K562 (cell line): ENCODE results near the gene LASP1. TPM values are rescaled to one million over a fixed set of nuclear protein-coding genes. Genes with fewer than 3 reads are reported as not detected.

ENCODE experiments used
- ATAC-seq: fragments of 200-7000 bp; cut with Tn5 transposase; 3 replicates; pipeline ENCODE4 v1.9.1; 2020; ENCODE audit warnings: moderate library complexity
- Bru-seq: library from RNA; stranded (reverse); fragments of 400-500 nt; gene quantifications from one replicate; lab custom pipeline; 2021; lab: Mats Ljungman, UMichigan
- BruChase-seq, 2 experiments: library from RNA; stranded (reverse); fragments of 400-500 nt; gene quantifications; one replicate each; lab custom pipeline; 2021; lab: Mats Ljungman, UMichigan
- BruUV-seq: library from RNA; stranded (reverse); fragments of 400-500 nt; replicated peaks from 2 replicates; lab custom pipeline; 2021; lab: Mats Ljungman, UMichigan
- CTCF ChIA-PET: fragments of 300-600 bp; formaldehyde crosslinking; extraction: SDS; loops from one replicate; lab custom pipeline; 2021; ENCODE audit warnings: low intra/inter-chr PET ratio; lab: Yijun Ruan, JAX
- POLR2A ChIA-PET: fragments of 300-600, 350-650 bp; sonication (Branson Sonifier 250); formaldehyde crosslinking; extraction: SDS; loops from one replicate; lab custom pipeline; 2021; ENCODE audit warnings: antibody characterized with exemption, inconsistent platforms; lab: Yijun Ruan, JAX
- DNase-seq, 4 experiments: peaks; one replicate each; pipeline versions ENCODE4 v3.0.0 to v3.0.0-alpha.2; 2011 to 2018; ENCODE audit warnings: low spot score in 3 of 4, mixed read lengths in 3 of 4; ENCODE audit errors: extremely low read depth in 1 of 4
- FAIRE-seq: peaks from 2 replicates; lab custom pipeline; 2011; peaks lifted over from hg19 to GRCh38; lab: Jason Lieb, UNC
- H2AFZ ChIP-seq: 2 replicates; pipeline ENCODE4 v1.6.0; 2011; ENCODE audit warnings: low read depth, low read length, control low read depth, inconsistent platforms
- H3K27ac ChIP-seq: fragments of 200-600 bp; 3 replicates; pipeline ENCODE4 v1.8.0; 2011; ENCODE audit warnings: low read depth, mild to moderate bottlenecking, control low read depth, inconsistent platforms, low read length, moderate library complexity, mixed read lengths; ENCODE audit errors: extremely low read depth
- H3K27me3 ChIP-seq, 2 experiments: fragments of 300-600 bp in 1 of 2; 2 replicates in 1 of 2; 3 replicates in 1 of 2; pipeline versions ENCODE4 v1.6.0 to v1.8.0; 2011; ENCODE audit warnings: inconsistent platforms in 2 of 2, low read length in 2 of 2, mild to moderate bottlenecking in 1 of 2, mixed read lengths in 1 of 2, moderate library complexity in 1 of 2; ENCODE audit not compliant: control insufficient read depth in 2 of 2, insufficient read depth in 2 of 2
- H3K36me3 ChIP-seq: fragments of 300-600 bp; 3 replicates; pipeline ENCODE4 v1.8.0; 2011; ENCODE audit warnings: mild to moderate bottlenecking, low read length, inconsistent platforms; ENCODE audit not compliant: control insufficient read depth, insufficient read depth
- H3K4me1 ChIP-seq, 2 experiments: fragments of 200-600 bp in 1 of 2; replicated peaks in 1 of 2; 2 replicates in 1 of 2; 3 replicates in 1 of 2; pipeline versions ENCODE4 v1.5.1 to v1.8.0; 2011; ENCODE audit warnings: inconsistent platforms in 2 of 2, low read length in 2 of 2, mild to moderate bottlenecking in 1 of 2, mixed read lengths in 1 of 2, moderate library complexity in 1 of 2; ENCODE audit not compliant: control insufficient read depth in 2 of 2, insufficient read depth in 2 of 2
- H3K4me2 ChIP-seq: 2 replicates; pipeline ENCODE4 v1.6.1; 2011; ENCODE audit warnings: low read length, control low read depth, inconsistent platforms, mixed read lengths; ENCODE audit not compliant: insufficient read depth
- H3K4me3 ChIP-seq: fragments of 200-600 bp; sonication (generic), shearing (Covaris generic); 2 replicates; pipeline ENCODE4 v1.5.1; 2016; ENCODE audit warnings: control low read depth, inconsistent platforms
- H3K79me2 ChIP-seq: fragments of 200-600 bp; 3 replicates; pipeline ENCODE4 v1.8.0; 2011; ENCODE audit warnings: low read length, inconsistent platforms; ENCODE audit not compliant: control insufficient read depth, insufficient read depth
- H3K9ac ChIP-seq, 2 experiments: 2 replicates each; pipeline versions ENCODE4 v1.6.0 to v1.6.1; 2011; ENCODE audit warnings: low read depth in 2 of 2, low read length in 2 of 2, control low read depth in 1 of 2, inconsistent platforms in 1 of 2, mild to moderate bottlenecking in 1 of 2, mixed read lengths in 1 of 2; ENCODE audit not compliant: insufficient read depth in 1 of 2
- H3K9me1 ChIP-seq: one replicate; pipeline ENCODE4 v1.6.0; 2011; ENCODE audit warnings: inconsistent platforms, mild to moderate bottlenecking, low read length, moderate library complexity; ENCODE audit not compliant: control insufficient read depth, insufficient read depth
- H3K9me3 ChIP-seq: replicated peaks from 2 replicates; pipeline ENCODE4 v1.5.1; 2011; ENCODE audit warnings: low read depth, low read length, inconsistent platforms; ENCODE audit not compliant: control insufficient read depth, insufficient read depth
- H4K20me1 ChIP-seq: replicated peaks from 2 replicates; pipeline ENCODE4 v1.6.1; 2011; ENCODE audit warnings: low read length, inconsistent platforms, mixed read lengths; ENCODE audit not compliant: control insufficient read depth, insufficient read depth
- BCOR ChIP-seq: fragments of 450-650 bp; IDR thresholded peaks from 2 replicates; pipeline ENCODE4 v1.6.1; 2016
- BRCA1 ChIP-seq, 2 experiments: fragments of 450-650 bp in 1 of 2; sonication (generic) in 1 of 2; formaldehyde crosslinking in 1 of 2; IDR thresholded peaks; 2 replicates each; pipeline versions ENCODE4 v1.5.0 to v1.6.1; 2017 to 2020; ENCODE audit warnings: mild to moderate bottlenecking in 1 of 2, missing genetic modification reagents in 1 of 2
- FOXA1 ChIP-seq: fragments of 450-650 bp; IDR thresholded peaks from 2 replicates; pipeline ENCODE4 v1.6.1; 2016; ENCODE audit warnings: mild to moderate bottlenecking, borderline replicate concordance
- HNRNPUL1 ChIP-seq: fragments of 200-400 bp; formaldehyde crosslinking; IDR thresholded peaks from 2 replicates; pipeline ENCODE4 v1.6.1; 2017; ENCODE audit warnings: low read length
- ID3 ChIP-seq, 2 experiments: fragments of 250-450 bp in 1 of 2; fragments of 450-650 bp in 1 of 2; sonication (Bioruptor Pico) in 1 of 2; IDR thresholded peaks; 2 replicates each; pipeline versions ENCODE4 v1.6.1 to v1.8.0; 2016 to 2021; ENCODE audit warnings: mild to moderate bottlenecking in 2 of 2, moderate library complexity in 2 of 2, missing compliant biosample characterization in 1 of 2, missing genetic modification characterization in 1 of 2
- MNT ChIP-seq, 2 experiments: fragments of 450-650 bp; conservative IDR thresholded peaks; 2 replicates each; pipeline ENCODE4 v1.6.1; 2017; ENCODE audit warnings: mild to moderate bottlenecking in 2 of 2, moderate library complexity in 2 of 2
- RB1 ChIP-seq: fragments of 450-650 bp; IDR thresholded peaks from 2 replicates; pipeline ENCODE4 v1.6.1; 2017; ENCODE audit warnings: low read depth, mild to moderate bottlenecking
- SMARCE1 ChIP-seq: fragments of 450-650 bp; IDR thresholded peaks from 2 replicates; pipeline ENCODE4 v1.7.1; 2016; ENCODE audit warnings: mild to moderate bottlenecking
- STAT5B ChIP-seq: fragments of 250-450 bp; sonication (Bioruptor Pico); IDR thresholded peaks from 2 replicates; pipeline ENCODE4 v1.8.0; 2021; ENCODE audit warnings: mild to moderate bottlenecking, inconsistent platforms
- ZEB2 ChIP-seq: fragments of 450-650 bp; IDR thresholded peaks from 2 replicates; pipeline ENCODE4 v1.6.1; 2016
- ZKSCAN8 ChIP-seq: fragments of 200-800 bp; sonication (Bioruptor generic); IDR thresholded peaks from 2 replicates; pipeline ENCODE4 v1.6.1; 2016; ENCODE audit warnings: missing genetic modification characterization, missing compliant biosample characterization
- ZNF224 ChIP-seq: sonication (generic); formaldehyde crosslinking; IDR thresholded peaks from 2 replicates; pipeline ENCODE4 v1.8.0; 2022; ENCODE audit warnings: mild to moderate bottlenecking, missing genetic modification reagents
- WGBS: fragments of 100-300 bp; shearing (Covaris generic); methylation state at CpG from one replicate; pipeline ENCODE4 v1.1.6; 2016; ENCODE audit warnings: low coverage, mixed read lengths; ENCODE audit not compliant: insufficient coverage; ENCODE audit errors: missing lambda C conversion rate; 5-methylcytosine and 5-hydroxymethylcytosine counted together
- in situ Hi-C: fragments of 300-500 bp; cut with MboI; formaldehyde crosslinking; loops from 4 replicates; pipeline ENCODE4 v1.15.0; 2018; ENCODE audit warnings: inconsistent platforms, mixed read lengths
- intact Hi-C: fragments of 100-400 bp; cut with micrococcal nuclease; formaldehyde crosslinking; loops from 2 replicates; pipeline ENCODE4 v1.14.2; 2022
- long read RNA-seq, 3 experiments: library from polyadenylated mRNA in 2 of 3; library from RNA in 1 of 3; unstranded in 2 of 3; stranded (forward) in 1 of 3; transcript quantifications; one replicate each; pipeline ENCODE4 v2.0.0, GENCODE V29; 2019 to 2022
- polyA minus RNA-seq, 3 experiments: library from RNA; depleted of rRNA, polyadenylated mRNA; stranded (reverse); fragments of >200 nt; gene quantifications; 2 replicates each; pipeline ENCODE4 v1.2.3, GENCODE V29; 2011
- polyA plus RNA-seq, 8 experiments: library from polyadenylated mRNA; depleted of rRNA in 4 of 8; stranded (reverse) in 5 of 8; unstranded in 3 of 8; fragments of >200 nt; fragmentation: Nextera tagmentation in 2 of 8; fragmentation: Illumina TruSeq in 1 of 8; extraction: Ambion mirVana in 2 of 8; extraction: Trizol in 1 of 8; gene quantifications; 2 replicates each; pipeline versions ENCODE4 v1.2.1 to v1.2.3, GENCODE V29; 2011 to 2014; ENCODE audit warnings: inconsistent platforms in 1 of 8, missing spikeins in 1 of 8
- total RNA-seq, 7 experiments: library from RNA; depleted of rRNA in 6 of 7; stranded (reverse); fragments of >200 nt in 6 of 7; fragmentation: Illumina TruSeq in 2 of 7; extraction: Trizol in 2 of 7; gene quantifications; 2 replicates each; pipeline versions ENCODE4 v1.2.1 to v1.2.3, GENCODE V29; 2011 to 2021; ENCODE audit warnings: low replicate concordance in 1 of 7
- TF ChIP-seq, protein P1 (sequence below): sonication (generic); IDR thresholded peaks from 2 replicates; pipeline ENCODE4 v1.6.1; 2016

LASP1 gene
- 56.3 and 141 TPM in 2 replicates for total RNA-seq (2011; cell fraction: chromatin; rRNA removed; ENCODE audit: low replicate concordance)
- 52.5 and 72.2 TPM in 2 replicates for total RNA-seq (2011; cell fraction: nucleolus; rRNA removed)
- 56.8 and 72.4 TPM in 2 replicates for total RNA-seq (2011; cell fraction: nucleoplasm; rRNA removed)
- total RNA-seq (2014; rRNA removed) (48.5 and 49.0 TPM in 2 replicates), total RNA-seq (2014; rRNA removed; fragmentation: Illumina TruSeq; extraction: Trizol) (35.1 and 38.8 TPM in 2 replicates), total RNA-seq (2015; rRNA removed; fragmentation: Illumina TruSeq; extraction: Trizol) (55.3 and 58.7 TPM in 2 replicates), total RNA-seq (2021) (112 and 125 TPM in 2 replicates), polyA plus RNA-seq (2011; rRNA removed) (45.9 and 62.1 TPM in 2 replicates), polyA plus RNA-seq (2014; fragmentation: Illumina TruSeq; extraction: Trizol) (95.7 and 104 TPM in 2 replicates), polyA plus RNA-seq (2014; fragmentation: Nextera tagmentation; extraction: Ambion mirVana) (10 to 100 TPM; 23.0 to 23.6 TPM), polyA plus RNA-seq (2014; rRNA removed) (69.1 and 78.2 TPM in 2 replicates), polyA minus RNA-seq (2011; rRNA and poly(A)+ RNA removed) (48.3 and 89.0 TPM in 2 replicates), Bru-seq, nascent RNA (percentile 75 among the genes with signal in this experiment), BruChase-seq, experiment 1, labeled RNA remaining after a 2-hour chase (percentile 78 among the genes with signal in this experiment), BruChase-seq, experiment 2, labeled RNA remaining after a 6-hour chase (percentile 77 among the genes with signal in this experiment)
- polyA plus RNA-seq (2011; cell fraction: cytosol; rRNA removed), result 58.9 and 166 TPM in 2 replicates
- 25.9 and 52.6 TPM in 2 replicates for polyA plus RNA-seq (2011; cell fraction: nucleus; rRNA removed)
- 110 and 126 TPM in 2 replicates for polyA plus RNA-seq (2012)
- 56.3 and 79.0 TPM in 2 replicates for polyA minus RNA-seq (2011; cell fraction: cytosol; rRNA and poly(A)+ RNA removed)
- 20.1 and 22.1 TPM in 2 replicates for polyA minus RNA-seq (2011; cell fraction: nucleus; rRNA and poly(A)+ RNA removed)
- long read RNA-seq, experiment 1, full-length matches to known transcripts, result 66 of 487 reads
- long read RNA-seq, experiment 1, partial matches to known transcripts, result 416 of 487 reads
- long read RNA-seq, experiment 1, other reads (novel, unspliced or antisense), result 5 of 487 reads
- long read RNA-seq, experiment 2, full-length matches to known transcripts, result 76 of 226 reads
- long read RNA-seq, experiment 2, partial matches to known transcripts, result 134 of 226 reads
- long read RNA-seq, experiment 2, other reads (novel, unspliced or antisense), result 16 of 226 reads
- long read RNA-seq, experiment 3, full-length matches to known transcripts, result 11 of 23 reads
- long read RNA-seq, experiment 3, partial matches to known transcripts, result 5 of 23 reads
- long read RNA-seq, experiment 3, other reads (novel, unspliced or antisense), result 7 of 23 reads

DNA sequence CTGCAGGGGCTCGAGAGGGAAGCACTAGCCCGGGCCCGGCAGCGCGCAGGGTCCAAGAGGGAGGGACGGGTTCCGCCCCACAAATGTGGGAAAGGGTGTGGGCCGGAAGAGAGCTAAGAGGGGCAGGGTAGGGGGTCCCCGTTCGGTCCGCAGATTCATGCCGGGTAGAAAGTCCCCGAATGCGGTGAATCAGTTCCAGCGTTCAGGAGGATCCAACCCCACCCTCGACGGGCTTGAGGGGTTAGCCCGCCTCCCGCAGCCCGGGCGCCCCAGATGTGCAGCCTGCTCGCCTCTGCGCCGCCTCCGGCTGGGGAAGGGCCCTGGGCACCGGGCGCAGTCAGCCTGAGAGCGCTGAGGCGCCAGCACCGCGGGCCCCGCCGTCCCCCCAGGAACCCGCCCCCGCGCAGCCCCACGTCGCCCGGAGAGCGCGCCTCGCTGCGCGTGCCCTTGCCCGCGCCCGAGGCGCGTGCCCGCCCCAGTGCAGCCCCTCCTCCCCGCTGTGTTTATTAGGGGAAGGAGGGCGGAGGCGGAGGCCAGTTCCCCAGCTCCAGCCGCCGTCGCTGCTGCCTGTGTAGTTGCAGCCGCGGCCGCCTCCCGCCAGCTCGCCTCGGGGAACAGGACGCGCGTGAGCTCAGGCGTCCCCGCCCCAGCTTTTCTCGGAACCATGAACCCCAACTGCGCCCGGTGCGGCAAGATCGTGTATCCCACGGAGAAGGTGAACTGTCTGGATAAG lies at the start of gene LASP1:
TSS of gene LASP1 (plus strand) at position 533 of the 733 bp plus-strand sequence. CDS start at position 665, 132 bp downstream.
- Histone ChIP-seq H3K4me1 (peaks cover 18 to 47% of the 10 kb centered on the region in 2 experiments), H3K36me3 (peaks cover 30% of the 10 kb centered on the region; the same call in 2 of the 3 replicates), H4K20me1 (peaks cover 30% of the 10 kb centered on the region), H3K9me3 (no peaks in the 10 kb centered on the region), H3K9ac (peak within 1 kb of the TSS; percentile 91 to 94), H3K4me3 (peak within 1 kb of the TSS; percentile 97), H3K9me1 (peaks cover 17% of the 10 kb centered on the region), H3K27me3 (no peaks in the 10 kb centered on the region), H3K4me2 (peak within 1 kb of the TSS; percentile 98), H2AFZ (peak within 1 kb of the TSS; percentile 89), H3K27ac (peak within 1 kb of the TSS; percentile 92), H3K79me2 (peaks cover 47% of the 10 kb centered on the region)
- no TSS peak for BruUV-seq
- 0% methylated on average over 38 of the region's 73 CpGs for WGBS
- ATAC-seq, result peak; percentile 67
- DNase-seq, result peak; percentile 81 to 93 (median 87)
- intact Hi-C loops, result loop anchor here (2.0 to 10.0 kb wide), 6 partner anchors 31 to 283 kb away; partner anchors contain the start of genes EPOP, LASP1NB, PLXDC1 and PSMB3
- ChIA-PET POLR2A (interaction anchor here (0.7 to 5.0 kb wide), 17 partner anchors 8 to 1502 kb away, joined by 3 to 70 read pairs (median 4); partner anchors contain the start of genes FBXO47 and RPL23), CTCF (interaction anchor here (0.6 kb wide), 1 partner anchor 27 kb away, joined by 3 read pairs; no protein-coding TSS in a partner anchor)
- FAIRE-seq, result peak; percentile 11
- in situ Hi-C loops, result no loop called here
- TF ChIP-seq RB1 (peak; percentile 74; the same call in 1 of the 2 replicates), ZKSCAN8 (CRISPR knock-in tag) (peak; percentile 51; the same call in 1 of the 2 replicates), STAT5B (CRISPR knock-in tag) (no peak), MNT (conservative IDR thresholded peaks at IDR 0.05) (peak; percentile 62 to 79; a peak in 3 of 4 replicates), FOXA1 (no peak), ZEB2 (peak; percentile 54; the same call in 1 of the 2 replicates), SMARCE1 (no peak), ID3 (CRISPR knock-in tag; IDR thresholded peaks at IDR 0.05) (no peak), ID3 (tag; IDR thresholded peaks at IDR 0.05) (no peak; the same call in 1 of the 2 replicates), HNRNPUL1 (no peak), BRCA1 (IDR thresholded peaks at IDR 0.05) (no peak), BRCA1 (CRISPR knock-in tag; IDR thresholded peaks at IDR 0.05) (no peak), BCOR (no peak), ZNF224 (CRISPR knock-in tag) (no peak)
- TF ChIP-seq, protein P1, sequence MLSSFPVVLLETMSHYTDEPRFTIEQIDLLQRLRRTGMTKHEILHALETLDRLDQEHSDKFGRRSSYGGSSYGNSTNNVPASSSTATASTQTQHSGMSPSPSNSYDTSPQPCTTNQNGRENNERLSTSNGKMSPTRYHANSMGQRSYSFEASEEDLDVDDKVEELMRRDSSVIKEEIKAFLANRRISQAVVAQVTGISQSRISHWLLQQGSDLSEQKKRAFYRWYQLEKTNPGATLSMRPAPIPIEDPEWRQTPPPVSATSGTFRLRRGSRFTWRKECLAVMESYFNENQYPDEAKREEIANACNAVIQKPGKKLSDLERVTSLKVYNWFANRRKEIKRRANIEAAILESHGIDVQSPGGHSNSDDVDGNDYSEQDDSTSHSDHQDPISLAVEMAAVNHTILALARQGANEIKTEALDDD, result no peak
